HG03558 (cell line): ENCODE results near the gene ZCWPW1.
"Not testable (repeated sequence)": the region's sequence is repeated elsewhere in the genome, so short reads cannot be mapped to it uniquely, and the experiment has no call there.

ENCODE experiments used
- ATAC-seq: cut with Tn5 transposase; IDR thresholded peaks from one replicate; pipeline ENCODE4 v1.9.1; 2021; ENCODE audit warnings: moderate number of reproducible peaks; ENCODE audit not compliant: unreplicated experiment; ENCODE audit errors: extremely low read depth

ZCWPW1 gene

GRCh38 chr7:100380196-100380595 lies 48.3 kb downstream of the ZCWPW1 start:
- no peak for ATAC-seq

- no peak for ATAC-seq
Measured at GRCh38 chr7:100378114-100378755, 50.3 kb downstream of the ZCWPW1 start.

GRCh38 chr7:100376066-100376465 lies 52.4 kb downstream of the ZCWPW1 start:
- ATAC-seq = no peak

GRCh38 chr7:100374601-100375000 lies 53.9 kb downstream of the ZCWPW1 start:
- ATAC-seq = no peak

GRCh38 chr7:100373870-100374598 lies 54.5 kb downstream of the ZCWPW1 start:
- not testable (repeated sequence) for ATAC-seq

- ATAC-seq = no peak
Measured at GRCh38 chr7:100373261-100373831, 55.2 kb downstream of the ZCWPW1 start, which contains the start of gene PILRA. PILRA (plus strand) TSS chr7:100373487; CDS start chr7:100373657, 170 bp downstream.

- ATAC-seq = no peak
Measured at GRCh38 chr7:100372694-100373093, 55.8 kb downstream of the ZCWPW1 start.

- no peak for ATAC-seq
Measured at GRCh38 chr7:100372256-100372655, 56.2 kb downstream of the ZCWPW1 start.

GRCh38 chr7:100371561-100372171 lies 56.8 kb downstream of the ZCWPW1 start:
- no peak for ATAC-seq

- no peak for ATAC-seq
Measured at GRCh38 chr7:100370746-100371145, 57.8 kb downstream of the ZCWPW1 start.

- ATAC-seq = no peak
Measured at GRCh38 chr7:100370303-100370702, 58.2 kb downstream of the ZCWPW1 start.

- peak; percentile 45 for ATAC-seq
Measured at GRCh38 chr7:100369105-100369504, 59.4 kb downstream of the ZCWPW1 start.

GRCh38 chr7:100367676-100368613 lies 60.6 kb downstream of the ZCWPW1 start:
- ATAC-seq = no peak

- no peak for ATAC-seq
Measured at GRCh38 chr7:100367251-100367620, 61.3 kb downstream of the ZCWPW1 start.

GRCh38 chr7:100366411-100367250 lies 61.9 kb downstream of the ZCWPW1 start:
- no peak for ATAC-seq

- not testable (repeated sequence) for ATAC-seq
Measured at GRCh38 chr7:100365998-100366367, 62.5 kb downstream of the ZCWPW1 start.

GRCh38 chr7:100364480-100364879 lies 64.0 kb downstream of the ZCWPW1 start:
- no peak for ATAC-seq

GRCh38 chr7:100363797-100364196 lies 64.7 kb downstream of the ZCWPW1 start:
- not testable (repeated sequence) for ATAC-seq

- ATAC-seq = no peak
Measured at GRCh38 chr7:100363098-100363497, 65.4 kb downstream of the ZCWPW1 start.
